Kidney (tissue), 14 donors: ENCODE results near the gene CHL1. TPM values are rescaled to one million over a fixed set of nuclear protein-coding genes. Genes with fewer than 3 reads are reported as not detected.

ENCODE experiments used
- DNase-seq, 5 donors: peaks; one replicate each; pipeline ENCODE4 v3.0.0-alpha.2; 2013 to 2020
- FAIRE-seq: peaks from 2 replicates; lab custom pipeline; 2012; peaks lifted over from hg19 to GRCh38; lab: Jason Lieb, UNC
- H3K27ac ChIP-seq, 2 donors: one replicate each; pipeline ENCODE4 v1.7.0; 2013; ENCODE audit warnings: low read depth in 2 of 2, low read length in 2 of 2, inconsistent platforms in 1 of 2
- H3K27me3 ChIP-seq: one replicate; pipeline ENCODE4 v1.7.1; 2013; ENCODE audit warnings: low read length, inconsistent platforms; ENCODE audit not compliant: control insufficient read depth, insufficient read depth
- H3K36me3 ChIP-seq, 3 donors: one replicate each; pipeline versions ENCODE4 v1.7.0 to v1.7.1; 2013; ENCODE audit warnings: low read length in 3 of 3, control low read depth in 1 of 3, inconsistent platforms in 1 of 3; ENCODE audit not compliant: insufficient read depth in 3 of 3, control insufficient read depth in 2 of 3
- H3K4me1 ChIP-seq, 3 donors: one replicate each; pipeline versions ENCODE4 v1.7.0 to v1.7.1; 2013; ENCODE audit warnings: low read length in 3 of 3, inconsistent platforms in 1 of 3, low read depth in 1 of 3; ENCODE audit not compliant: control insufficient read depth in 2 of 3, insufficient read depth in 2 of 3
- H3K4me3 ChIP-seq, 3 donors: one replicate each; pipeline versions ENCODE4 v1.7.0 to v1.8.1; 2013; ENCODE audit warnings: low read length in 3 of 3, control low read depth in 1 of 3, inconsistent platforms in 1 of 3
- H3K9ac ChIP-seq, 3 donors: one replicate each; pipeline versions ENCODE4 v1.7.0 to v1.7.1; 2013; ENCODE audit warnings: low read length in 3 of 3, control low read depth in 1 of 3, inconsistent platforms in 1 of 3
- H3K9me3 ChIP-seq, 3 donors: one replicate each; pipeline versions ENCODE4 v1.7.0 to v1.7.1; 2013; ENCODE audit warnings: low read length in 3 of 3, control low read depth in 1 of 3, inconsistent platforms in 1 of 3; ENCODE audit not compliant: control insufficient read depth in 2 of 3, insufficient read depth in 1 of 3
- intact Hi-C: fragments of 100-400 bp; cut with DNase I; formaldehyde crosslinking; loops from one replicate; pipeline ENCODE4 v1.11.1; 2022
- polyA plus RNA-seq: library from polyadenylated mRNA; stranded (reverse); fragments of 350-450 nt; fragmentation: Illumina TruSeq; extraction: RNeasy Lipid Tissue Mini Kit (QIAGEN cat#74804); gene quantifications from one replicate; pipeline ENCODE4 v1.2.3, GENCODE V29; 2014; ENCODE audit warnings: low read depth, low replicate concordance; ENCODE audit not compliant: insufficient read depth
- total RNA-seq: library from RNA; stranded (reverse); fragmentation: NEBNext Ultra II Directional; extraction: Animal tissue kit (Norgen Biotek cat#: 25700); gene quantifications from one replicate; pipeline ENCODE4 v1.2.1, GENCODE V29; 2021
- TF ChIP-seq, protein P1 (sequence below): IDR thresholded peaks from 3 replicates; pipeline ENCODE4 v1.5.1; 2012; ENCODE audit warnings: mild to moderate bottlenecking, moderate library complexity, borderline replicate concordance; ENCODE audit not compliant: insufficient read depth; ENCODE audit errors: extremely low read depth
- donor health status: control.
- donor health status: control.
- donor health status: control.
- donor health status: control.
- donor health status: control.
- donor health status: DM: yes; HTN: yes; CAD: no.
- donor health status: Normal renal cell carcinoma (clear cell type).

Gene CHL1
- total and polyA plus RNA-seq, 2 donors from 2014 or later = 10.6 to 109 TPM

GRCh38 chr3:324423-324822, 127.9 kb downstream of the CHL1 start:
- TF ChIP-seq, protein P1, sequence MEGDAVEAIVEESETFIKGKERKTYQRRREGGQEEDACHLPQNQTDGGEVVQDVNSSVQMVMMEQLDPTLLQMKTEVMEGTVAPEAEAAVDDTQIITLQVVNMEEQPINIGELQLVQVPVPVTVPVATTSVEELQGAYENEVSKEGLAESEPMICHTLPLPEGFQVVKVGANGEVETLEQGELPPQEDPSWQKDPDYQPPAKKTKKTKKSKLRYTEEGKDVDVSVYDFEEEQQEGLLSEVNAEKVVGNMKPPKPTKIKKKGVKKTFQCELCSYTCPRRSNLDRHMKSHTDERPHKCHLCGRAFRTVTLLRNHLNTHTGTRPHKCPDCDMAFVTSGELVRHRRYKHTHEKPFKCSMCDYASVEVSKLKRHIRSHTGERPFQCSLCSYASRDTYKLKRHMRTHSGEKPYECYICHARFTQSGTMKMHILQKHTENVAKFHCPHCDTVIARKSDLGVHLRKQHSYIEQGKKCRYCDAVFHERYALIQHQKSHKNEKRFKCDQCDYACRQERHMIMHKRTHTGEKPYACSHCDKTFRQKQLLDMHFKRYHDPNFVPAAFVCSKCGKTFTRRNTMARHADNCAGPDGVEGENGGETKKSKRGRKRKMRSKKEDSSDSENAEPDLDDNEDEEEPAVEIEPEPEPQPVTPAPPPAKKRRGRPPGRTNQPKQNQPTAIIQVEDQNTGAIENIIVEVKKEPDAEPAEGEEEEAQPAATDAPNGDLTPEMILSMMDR = no peak
- DNase-seq (no peak), FAIRE-seq (no peak)
- no peak overlapping the region for H3K9ac ChIP-seq
- no peaks in the 10 kb centered on the region for H3K4me1 ChIP-seq
- intact Hi-C loops = no loop called here
- H3K9me3 ChIP-seq = no peaks in the 10 kb centered on the region
- H3K27me3 ChIP-seq = no peaks in the 10 kb centered on the region
- no peaks in the 10 kb centered on the region for H3K36me3 ChIP-seq
- H3K4me3 ChIP-seq = no peak overlapping the region
- H3K27ac ChIP-seq = no peak overlapping the region

GRCh38 chr3:325495-325894, 128.9 kb downstream of the CHL1 start:
- no peak overlapping the region for H3K27ac ChIP-seq
- TF ChIP-seq, protein P1 = no peak
- intact Hi-C loops = no loop called here
- no peak for DNase-seq
- H3K4me1 ChIP-seq = no peaks in the 10 kb centered on the region
- no peaks in the 10 kb centered on the region for H3K36me3 ChIP-seq
- FAIRE-seq = no peak
- H3K4me3 ChIP-seq = no peak overlapping the region
- no peaks in the 10 kb centered on the region for H3K27me3 ChIP-seq
- H3K9ac ChIP-seq = no peak overlapping the region
- no peaks in the 10 kb centered on the region for H3K9me3 ChIP-seq

DNA sequence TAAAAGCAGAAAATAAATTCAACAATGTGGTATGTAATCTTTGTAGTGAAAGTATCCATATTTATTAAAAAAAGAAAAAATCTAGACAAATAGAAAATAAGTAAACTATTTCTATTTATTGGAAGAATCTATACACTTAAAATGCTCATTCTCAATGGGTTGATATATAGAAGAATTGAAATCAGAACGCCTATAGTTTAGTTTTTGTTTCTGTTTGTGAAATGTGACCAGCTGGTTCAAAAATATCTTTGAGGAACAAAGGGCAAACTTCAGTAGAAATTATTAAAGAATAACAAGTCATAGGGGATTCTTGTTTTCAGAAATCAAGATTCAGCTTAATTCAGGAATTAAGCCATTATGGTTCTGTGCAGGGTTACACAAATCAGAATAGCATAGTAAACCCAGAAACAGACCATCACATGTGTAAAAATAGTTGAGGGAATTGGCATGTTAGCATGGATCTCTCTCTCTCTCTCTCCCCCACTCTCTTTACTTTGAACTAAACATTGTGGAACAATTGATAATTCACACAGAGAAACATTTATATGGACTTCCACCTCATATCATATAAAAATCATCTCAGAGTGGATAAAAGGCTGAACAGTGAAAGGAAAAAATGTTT, 134.0 kb downstream of the CHL1 start:
- Histone ChIP-seq H3K4me1 (no peaks in the 10 kb centered on the region), H3K27me3 (no peaks in the 10 kb centered on the region), H3K27ac (no peak overlapping the region), H3K36me3 (no peaks in the 10 kb centered on the region), H3K9me3 (no peaks in the 10 kb centered on the region), H3K9ac (no peak overlapping the region), H3K4me3 (no peak overlapping the region)
- no peak for FAIRE-seq
- TF ChIP-seq, protein P1 = no peak
- DNase-seq = no peak
- intact Hi-C loops = no loop called here

DNA sequence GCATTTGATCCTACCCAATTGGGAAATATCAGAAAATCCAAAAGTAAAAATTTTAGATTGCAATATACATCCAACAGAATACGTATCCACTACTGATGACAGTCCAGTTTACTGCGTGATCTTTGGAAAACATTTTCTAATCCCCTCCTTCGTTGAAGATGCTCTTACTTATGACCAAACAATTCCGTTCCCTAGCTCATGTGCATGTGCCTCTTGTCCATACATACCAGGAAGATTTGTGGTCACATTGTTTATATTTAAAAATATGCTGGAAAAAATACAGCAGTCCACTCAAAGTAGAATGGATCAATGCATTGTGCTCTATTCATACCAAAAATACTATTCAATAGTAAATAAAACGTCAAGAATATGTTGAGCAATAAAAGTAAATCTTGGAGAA, 135.3 kb downstream of the CHL1 start:
- no peaks in the 10 kb centered on the region for H3K27me3 ChIP-seq
- intact Hi-C loops = no loop called here
- no peaks in the 10 kb centered on the region for H3K4me1 ChIP-seq
- H3K27ac ChIP-seq = no peak overlapping the region
- H3K4me3 ChIP-seq = no peak overlapping the region
- FAIRE-seq (no peak), DNase-seq (no peak)
- no peaks in the 10 kb centered on the region for H3K36me3 ChIP-seq
- H3K9me3 ChIP-seq = no peaks in the 10 kb centered on the region
- TF ChIP-seq, protein P1 = no peak
- no peak overlapping the region for H3K9ac ChIP-seq
